ENCODE measurements around the gene CDK6.

DNA sequence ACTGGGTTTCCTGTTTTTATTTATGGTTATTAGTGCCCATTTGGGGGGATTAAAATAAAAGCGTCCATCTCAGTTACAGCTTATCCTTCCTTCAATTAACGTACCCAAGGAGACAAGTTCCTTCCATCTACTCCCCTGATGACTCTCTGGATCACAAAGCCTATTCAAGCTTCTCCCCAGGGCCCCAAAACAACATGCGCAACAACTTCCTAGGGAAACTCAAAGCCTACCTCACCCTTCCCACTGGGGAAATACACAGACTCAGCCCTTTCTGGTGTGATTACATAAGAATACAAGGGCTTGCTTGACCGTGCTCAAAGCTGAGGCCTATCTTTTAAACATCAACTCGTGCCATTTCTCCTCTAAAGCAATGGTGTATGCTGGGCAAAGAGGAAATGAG lies 112.4 kb downstream of the CDK6 start:
- TF ChIP-seq EZH2phosphoT487 (IDR thresholded peaks at IDR 0.05; ENCODE audit: insufficient read depth, low read depth), result no peak
- no peak for TF ChIP-seq EZH2 (IDR thresholded peaks at IDR 0.05; ENCODE audit: insufficient read depth, poor library complexity, severe bottlenecking)

Data from GM23248 (cell line).